ENCODE results near the gene USP46. TPM values are rescaled to one million over a fixed set of nuclear protein-coding genes. Genes with fewer than 3 reads are reported as not detected.

The USP46 gene
- total and polyA plus RNA-seq, 2 of the 8 experiments (the other 6 are each of a cell fraction or from before 2014, with no cell fraction given): 10.6 to 62.4 TPM

Other genes starting within 250 kb of the USP46 start
- gene ERVMER34-1, start 92.1 kb upstream of the USP46 start, total RNA-seq (2021; fragmentation: NEBNext Ultra II Directional; extraction: Animal tissue kit (Norgen Biotek cat#: 25700)): 31.6 and 34.3 TPM in 2 replicates
- 8.4 and 14.2 TPM in 2 replicates for gene ERVMER34-1, start 92.1 kb upstream of the USP46 start, polyA plus RNA-seq (2011; rRNA removed)
- 71.4 and 75.5 TPM in 2 replicates for gene RASL11B, start 203.0 kb upstream of the USP46 start, total RNA-seq (2021; fragmentation: NEBNext Ultra II Directional; extraction: Animal tissue kit (Norgen Biotek cat#: 25700))
- 43.4 and 49.8 TPM in 2 replicates for gene RASL11B, start 203.0 kb upstream of the USP46 start, polyA plus RNA-seq (2011; rRNA removed)